ENCODE measurements around the gene ADAMTSL4. TPM values are rescaled to one million over a fixed set of nuclear protein-coding genes. Genes with fewer than 3 reads are reported as not detected.

ADAMTSL4 gene
- total and polyA plus RNA-seq, 9 of the 15 experiments (the other 6 are each of a cell fraction or from before 2014, with no cell fraction given), result 12.7 to 212 (median 35.6) TPM

GRCh38 chr1:150516616-150517015, 32.6 kb upstream of the ADAMTSL4 start (continued):
- peak; percentile 27 to 70 (median 30); a peak in 3 of 6 replicates for TF ChIP-seq CTCF (IDR thresholded peaks at IDR 0.05 in 2 of 3, conservative IDR thresholded peaks at IDR 0.05 in 1 of 3; ENCODE audit: insufficient read depth in 2 of 3, low read depth in 1 of 3, low read length in 3 of 3)

GRCh38 chr1:150521196-150521968, 27.8 kb upstream of the ADAMTSL4 start:
- H3K9me1 ChIP-seq (ENCODE audit: control insufficient read depth, insufficient read depth, low read length), result no peaks in the 10 kb centered on the region
- peaks cover under 1% of the 10 kb centered on the region; the same call in 1 of the 3 replicates for H3K79me2 ChIP-seq (ENCODE audit: control insufficient read depth, insufficient read depth, low read length)
- ATAC-seq (no peak), DNase-seq (ENCODE audit: extremely low read depth in 1 of 4, low spot score in 3 of 4) (no peak), FAIRE-seq (no peak)
- no peaks in the 10 kb centered on the region for H3K9me3 ChIP-seq (replicated peaks; ENCODE audit: control insufficient read depth, insufficient read depth, low read depth, low read length)
- peaks cover 0 to 5% of the 10 kb centered on the region in 2 experiments; a peak in 3 of 5 replicates for H3K4me1 ChIP-seq (replicated peaks in 1 of 2; ENCODE audit: control insufficient read depth in 2 of 2, insufficient read depth in 2 of 2, low read length in 2 of 2)
- no TSS peak for BruUV-seq (replicated peaks)
- H3K27me3 ChIP-seq (ENCODE audit: control insufficient read depth in 2 of 2, insufficient read depth in 2 of 2, low read length in 2 of 2), result no peaks in the 10 kb centered on the region
- H3K4me2 ChIP-seq (ENCODE audit: insufficient read depth, low read length), result no peak overlapping the region
- H2AFZ ChIP-seq (ENCODE audit: low read depth, low read length), result no peak overlapping the region
- in situ Hi-C loops (cut with MboI), result no loop called here
- no peak for TF ChIP-seq ZNF239 (CRISPR knock-in tag; IDR thresholded peaks at IDR 0.05)
- no peak for TF ChIP-seq MAX (CRISPR knock-in tag; IDR thresholded peaks at IDR 0.05)
- no peak for TF ChIP-seq PBX2 (CRISPR knock-in tag; IDR thresholded peaks at IDR 0.05; ENCODE audit: low read depth)
- TF ChIP-seq PBX2 (tag; conservative IDR thresholded peaks at IDR 0.05; ENCODE audit: low read depth), result 0 out of 2 replicates have a peak, but pooled peaks have one; percentile 16
- no peak for TF ChIP-seq TCF7L2 (IDR thresholded peaks at IDR 0.05; ENCODE audit: low read depth, low read length)
- peak; percentile 33 for TF ChIP-seq MEIS2 (IDR thresholded peaks at IDR 0.05; ENCODE audit: partially characterized antibody)
- TF ChIP-seq ZBTB5 (IDR thresholded peaks at IDR 0.05), result no peak
- TF ChIP-seq GTF2E2 (tag; IDR thresholded peaks at IDR 0.05), result no peak
- no peak for TF ChIP-seq MECOM (CRISPR knock-in tag; IDR thresholded peaks at IDR 0.05)
- H3K27ac ChIP-seq (ENCODE audit: extremely low read depth, low read depth, low read length), result no peak overlapping the region
- WGBS (ENCODE audit: insufficient coverage, low coverage, missing lambda C conversion rate), result 24% methylated on average over 1 of the region's 1 CpG
- CTCF ChIA-PET (ENCODE audit: low intra/inter-chr PET ratio), result no interaction called here
- intact Hi-C loops (cut with micrococcal nuclease), result no loop called here
- no peaks in the 10 kb centered on the region for H4K20me1 ChIP-seq (replicated peaks; ENCODE audit: control insufficient read depth, insufficient read depth, low read length)
- POLR2A ChIA-PET, result interaction anchor here (1.1 kb wide), 1 partner anchor 58 kb away, joined by 3 read pairs; the partner anchor contains the start of gene MCL1
- H3K36me3 ChIP-seq (ENCODE audit: control insufficient read depth, insufficient read depth, low read length), result no peaks in the 10 kb centered on the region
- no peak overlapping the region for H3K4me3 ChIP-seq
- no peak overlapping the region for H3K9ac ChIP-seq (ENCODE audit: insufficient read depth in 1 of 2, low read depth in 2 of 2, low read length in 2 of 2)

Measured in K562 (cell line).